IPS-20b (cell line): Measurements from ENCODE around the gene FDX2.
A peak's percentile ranks its signal among the peaks of the same experiment; 100 is the strongest.

Experiments used
- H3K27ac ChIP-seq: one replicate; pipeline ENCODE4 v1.5.1; 2013; ENCODE audit warnings: low read length
- H3K27me3 ChIP-seq: 2 replicates; pipeline ENCODE4 v1.6.1; 2013; ENCODE audit warnings: mild to moderate bottlenecking, low read length, inconsistent platforms; ENCODE audit not compliant: insufficient read depth
- H3K36me3 ChIP-seq: 2 replicates; pipeline ENCODE4 v1.6.1; 2013; ENCODE audit warnings: low read depth, mild to moderate bottlenecking, inconsistent platforms, low read length, moderate library complexity; ENCODE audit not compliant: insufficient read depth
- H3K4me1 ChIP-seq: 2 replicates; pipeline ENCODE4 v1.6.1; 2013; ENCODE audit warnings: mild to moderate bottlenecking, control low read depth, inconsistent platforms, low read length, moderate library complexity; ENCODE audit not compliant: insufficient read depth
- H3K4me3 ChIP-seq: 2 replicates; pipeline ENCODE4 v1.5.1; 2013; ENCODE audit warnings: mild to moderate bottlenecking, low read length, inconsistent platforms
- H3K9ac ChIP-seq: 2 replicates; pipeline ENCODE4 v1.6.1; 2013; ENCODE audit warnings: low read depth, mild to moderate bottlenecking, inconsistent platforms, low read length, moderate library complexity
- H3K9me3 ChIP-seq: 2 replicates; pipeline ENCODE4 v1.6.1; 2013; ENCODE audit warnings: mild to moderate bottlenecking, low read depth, low read length, inconsistent platforms; ENCODE audit not compliant: insufficient read depth

FDX2 gene

DNA sequence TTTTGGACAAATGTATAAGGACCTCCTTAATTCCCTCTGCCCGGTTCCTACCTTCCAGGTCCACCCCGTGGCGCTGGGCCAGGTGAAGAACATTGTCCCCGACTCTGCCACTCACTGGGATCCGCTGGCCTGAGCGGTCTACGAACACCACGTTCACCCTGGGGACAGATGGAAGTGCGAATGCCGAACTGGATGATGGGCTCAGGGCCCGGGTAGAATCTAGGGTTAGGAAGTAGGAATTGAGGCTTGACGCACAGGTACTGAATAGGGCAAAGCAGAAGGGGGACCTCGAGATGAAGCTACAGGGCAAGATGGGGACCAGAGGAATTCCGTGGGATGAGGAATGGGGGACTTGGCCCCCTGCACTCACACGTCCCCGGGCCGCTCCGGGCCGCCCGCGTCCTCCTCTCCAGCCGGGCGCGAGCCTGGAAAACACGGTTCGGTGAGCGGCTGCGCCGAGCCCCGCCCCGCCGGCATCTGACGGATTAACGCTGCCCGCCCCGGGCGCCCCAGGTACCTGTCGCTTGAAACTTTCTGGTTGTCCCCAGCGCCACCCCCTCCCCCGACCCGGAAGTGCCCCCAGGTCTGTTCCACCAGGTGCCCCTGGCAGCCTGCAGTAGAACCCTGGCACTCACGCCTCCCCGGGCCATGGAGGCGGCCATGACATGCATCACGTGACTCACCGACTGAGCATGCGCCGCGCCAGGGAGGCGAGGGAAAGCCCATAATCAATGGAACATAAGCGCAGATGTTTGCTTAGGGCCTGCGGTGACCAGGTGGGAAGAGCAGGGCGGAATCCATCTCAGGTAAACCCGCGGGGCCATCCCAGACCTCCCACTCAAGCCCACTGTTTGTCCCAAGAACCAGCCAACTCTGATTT is at the start of gene FDX2:
Gene FDX2, minus strand, starts transcription at position 681 of the 880 bp plus-strand sequence. Its CDS starts 19 bp downstream, at position 662.
- Histone ChIP-seq H3K4me3 (peak within 1 kb of the TSS; percentile 87), H3K36me3 (peaks cover 27% of the 10 kb centered on the region), H3K27ac (no peak within 1 kb of the TSS), H3K9me3 (no peaks in the 10 kb centered on the region), H3K9ac (peak within 1 kb of the TSS; percentile 78), H3K27me3 (no peaks in the 10 kb centered on the region), H3K4me1 (no peaks in the 10 kb centered on the region; the same call in 1 of the 2 replicates)

DNA sequence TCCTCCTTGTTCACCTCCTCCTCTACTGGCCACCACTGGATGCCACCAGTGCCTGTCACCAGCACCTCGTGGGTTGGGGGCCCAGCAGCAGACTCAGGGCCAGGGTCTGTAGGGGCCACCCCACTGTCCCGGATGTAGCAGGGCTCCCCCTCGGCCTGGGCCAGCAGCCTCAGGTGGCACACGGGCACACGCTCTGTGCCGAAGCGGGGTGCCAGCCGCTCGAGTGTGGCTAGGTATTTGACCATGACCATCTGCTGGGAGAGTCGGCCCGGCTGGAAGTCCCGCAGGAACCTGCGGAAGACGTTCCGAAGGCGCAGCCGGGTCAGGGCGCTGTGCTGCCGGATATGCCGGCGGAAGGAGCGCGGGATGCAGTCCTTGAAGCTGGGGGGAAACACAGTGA is 49.7 kb upstream of the FDX2 start:
- no peak overlapping the region for H3K9ac ChIP-seq
- peaks cover 33% of the 10 kb centered on the region for H3K36me3 ChIP-seq
- no peaks in the 10 kb centered on the region for H3K27me3 ChIP-seq
- no peaks in the 10 kb centered on the region for H3K9me3 ChIP-seq
- H3K4me1 ChIP-seq = no peaks in the 10 kb centered on the region
- no peak overlapping the region for H3K4me3 ChIP-seq
- no peak overlapping the region for H3K27ac ChIP-seq

DNA sequence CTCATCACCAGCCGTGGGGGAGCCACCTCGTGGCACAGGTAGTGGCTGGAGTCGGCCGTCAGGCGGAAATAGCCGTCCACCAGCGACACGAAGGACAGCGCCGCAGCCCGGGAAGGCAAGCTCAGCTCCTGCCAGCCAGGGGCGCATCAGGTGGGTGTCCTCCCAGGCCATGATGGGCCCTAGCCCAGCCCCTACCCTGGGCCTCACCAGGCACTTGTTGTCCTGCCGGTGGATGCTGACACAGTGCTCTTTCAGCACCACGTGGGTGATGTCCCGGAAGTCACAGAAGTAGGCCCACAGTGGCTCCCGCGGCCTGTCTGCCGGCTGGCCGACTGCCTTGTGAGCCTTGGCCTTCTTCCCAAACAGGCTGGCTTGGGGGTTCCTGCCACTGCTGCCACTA is 48.8 kb upstream of the FDX2 start:
- Histone ChIP-seq H3K9me3 (no peaks in the 10 kb centered on the region), H3K4me1 (no peaks in the 10 kb centered on the region), H3K9ac (no peak overlapping the region), H3K27ac (no peak overlapping the region), H3K4me3 (no peak overlapping the region), H3K36me3 (peaks cover 33% of the 10 kb centered on the region), H3K27me3 (no peaks in the 10 kb centered on the region)

DNA sequence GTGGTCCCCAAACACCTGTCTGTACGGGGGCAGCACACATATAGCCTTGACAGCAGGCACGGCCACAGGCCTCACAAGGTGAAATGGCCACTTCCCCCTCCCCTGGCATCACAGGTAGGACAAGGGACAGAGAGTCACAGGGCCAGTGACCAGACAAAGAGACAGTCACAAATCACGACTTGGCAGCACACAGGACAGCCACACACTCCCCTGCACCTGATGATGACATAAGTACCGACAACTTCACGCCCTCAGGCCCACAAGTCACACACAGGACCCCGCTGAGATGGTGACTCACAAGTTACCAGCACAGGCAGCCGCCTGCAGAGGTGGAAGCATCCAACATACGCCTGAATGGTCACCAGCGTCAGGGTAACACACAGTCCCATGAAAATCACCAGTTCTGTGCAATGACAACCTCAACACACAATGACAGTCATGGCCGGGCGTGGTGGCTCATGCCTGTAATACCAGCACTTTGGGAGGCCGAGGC is 48.0 kb upstream of the FDX2 start:
- H3K27ac ChIP-seq = no peak overlapping the region
- no peak overlapping the region for H3K4me3 ChIP-seq
- H3K27me3 ChIP-seq = no peaks in the 10 kb centered on the region
- no peaks in the 10 kb centered on the region for H3K4me1 ChIP-seq
- H3K36me3 ChIP-seq = peaks cover 36% of the 10 kb centered on the region
- H3K9ac ChIP-seq = no peak overlapping the region
- H3K9me3 ChIP-seq = no peaks in the 10 kb centered on the region

DNA sequence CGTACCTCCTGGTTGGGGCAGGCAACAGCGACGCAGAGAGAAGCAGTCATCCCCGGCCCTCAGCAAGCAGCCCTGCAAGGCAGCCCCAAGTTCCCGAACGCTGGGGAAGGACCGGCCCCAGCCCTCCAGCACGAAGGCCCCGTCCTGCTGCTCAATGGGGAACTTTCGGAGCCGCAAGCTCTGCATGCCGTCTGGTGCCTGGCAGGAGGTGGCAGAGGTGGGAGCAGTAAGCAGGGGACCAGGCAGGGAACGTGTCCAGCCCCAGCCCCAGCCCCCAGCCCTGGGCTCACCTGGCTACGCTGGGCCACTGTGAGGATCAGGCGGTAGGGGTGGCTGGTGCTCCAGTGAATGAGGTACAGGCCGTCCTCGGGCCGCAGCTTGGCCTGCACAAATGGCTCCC is 46.4 kb upstream of the FDX2 start:
- no peak overlapping the region for H3K27ac ChIP-seq
- no peaks in the 10 kb centered on the region for H3K4me1 ChIP-seq
- no peaks in the 10 kb centered on the region for H3K9me3 ChIP-seq
- H3K9ac ChIP-seq = no peak overlapping the region
- H3K36me3 ChIP-seq = peaks cover 28% of the 10 kb centered on the region
- H3K27me3 ChIP-seq = no peaks in the 10 kb centered on the region
- no peak overlapping the region for H3K4me3 ChIP-seq

DNA sequence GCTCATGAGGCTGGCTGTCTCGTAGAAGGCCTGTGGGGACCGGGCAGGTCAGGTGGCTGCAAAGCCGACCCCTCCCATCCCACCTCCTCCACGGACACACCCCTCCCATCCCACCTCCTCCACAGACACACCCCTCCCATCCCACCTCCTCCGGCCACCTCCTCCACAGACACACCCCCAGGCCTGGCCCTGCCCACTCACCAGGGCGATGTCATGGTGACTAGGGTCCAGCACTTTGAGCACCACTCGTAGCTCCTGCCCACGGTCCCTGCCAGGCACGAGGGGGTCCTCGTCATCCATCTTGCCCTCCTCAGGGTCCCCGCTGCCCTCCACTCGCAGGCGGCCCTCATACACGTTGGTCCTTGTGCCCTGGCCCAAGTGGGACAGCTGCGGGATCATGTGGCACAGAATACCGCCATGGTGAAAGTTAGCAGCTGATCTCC is 45.8 kb upstream of the FDX2 start:
- H3K27ac ChIP-seq = no peak overlapping the region
- H3K4me3 ChIP-seq = no peak overlapping the region
- H3K9me3 ChIP-seq = no peaks in the 10 kb centered on the region
- H3K36me3 ChIP-seq = peaks cover 28% of the 10 kb centered on the region
- no peak overlapping the region for H3K9ac ChIP-seq
- no peaks in the 10 kb centered on the region for H3K27me3 ChIP-seq
- no peaks in the 10 kb centered on the region for H3K4me1 ChIP-seq

DNA sequence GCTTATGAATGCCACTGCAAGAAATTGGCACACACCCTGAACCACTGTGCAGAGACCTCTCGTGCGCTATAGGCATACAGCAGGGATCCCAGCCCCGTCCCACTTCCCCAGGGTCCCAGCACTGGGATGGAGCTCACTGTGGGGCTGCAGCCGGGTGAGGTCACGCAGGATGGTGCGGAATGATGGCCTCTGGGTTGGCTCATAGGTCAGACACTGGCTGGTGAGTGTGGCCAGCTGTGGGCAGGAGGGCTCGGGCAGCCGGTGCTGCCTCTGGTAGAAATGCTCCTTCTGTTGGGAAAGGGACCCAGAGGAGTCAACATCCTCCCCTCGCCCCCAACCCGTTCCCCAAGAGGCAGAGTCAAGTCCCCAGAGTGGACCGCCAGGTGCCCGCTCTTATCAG is 40.6 kb upstream of the FDX2 start:
- H3K36me3 ChIP-seq = peaks cover 9% of the 10 kb centered on the region; the same call in 1 of the 2 replicates
- no peak overlapping the region for H3K27ac ChIP-seq
- H3K9me3 ChIP-seq = no peaks in the 10 kb centered on the region
- no peaks in the 10 kb centered on the region for H3K4me1 ChIP-seq
- no peaks in the 10 kb centered on the region for H3K27me3 ChIP-seq
- H3K9ac ChIP-seq = no peak overlapping the region
- no peak overlapping the region for H3K4me3 ChIP-seq

DNA sequence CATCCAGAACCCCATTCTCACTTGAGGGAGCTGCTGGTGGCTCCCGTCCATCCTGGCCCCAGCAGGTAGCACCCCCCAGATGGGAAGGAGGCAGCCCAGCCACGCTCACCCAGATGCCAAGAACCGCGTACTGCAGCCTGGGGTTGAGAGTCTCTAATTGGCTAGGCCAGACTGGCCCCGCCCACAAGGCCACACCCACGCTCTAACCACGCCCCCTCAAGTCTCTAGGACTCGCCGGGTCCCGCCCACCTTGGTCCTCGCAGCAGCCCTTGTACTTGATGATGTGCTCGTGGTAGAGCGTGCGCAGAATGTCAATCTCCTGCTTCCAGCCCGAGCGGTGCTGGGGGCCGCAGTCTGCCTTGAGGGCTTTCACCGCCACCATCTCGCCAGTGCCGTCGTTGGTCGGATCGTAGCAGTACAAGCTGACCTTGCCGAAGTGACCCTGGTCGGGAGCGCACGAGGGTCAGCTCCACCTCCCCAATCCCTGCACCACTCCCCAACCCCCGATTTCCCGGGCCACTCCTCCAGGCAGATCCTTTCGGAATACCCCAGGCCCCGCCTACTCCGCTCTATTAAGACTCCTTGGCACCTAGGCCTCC is 38.1 kb upstream of the FDX2 start:
- H3K9ac ChIP-seq = peak overlapping the region; percentile 83; the same call in 1 of the 2 replicates
- H3K27me3 ChIP-seq = no peaks in the 10 kb centered on the region
- peaks cover 5% of the 10 kb centered on the region; the same call in 1 of the 2 replicates for H3K36me3 ChIP-seq
- no peaks in the 10 kb centered on the region for H3K9me3 ChIP-seq
- H3K4me1 ChIP-seq = no peaks in the 10 kb centered on the region
- no peak overlapping the region for H3K27ac ChIP-seq
- peak overlapping the region; percentile 79 for H3K4me3 ChIP-seq

DNA sequence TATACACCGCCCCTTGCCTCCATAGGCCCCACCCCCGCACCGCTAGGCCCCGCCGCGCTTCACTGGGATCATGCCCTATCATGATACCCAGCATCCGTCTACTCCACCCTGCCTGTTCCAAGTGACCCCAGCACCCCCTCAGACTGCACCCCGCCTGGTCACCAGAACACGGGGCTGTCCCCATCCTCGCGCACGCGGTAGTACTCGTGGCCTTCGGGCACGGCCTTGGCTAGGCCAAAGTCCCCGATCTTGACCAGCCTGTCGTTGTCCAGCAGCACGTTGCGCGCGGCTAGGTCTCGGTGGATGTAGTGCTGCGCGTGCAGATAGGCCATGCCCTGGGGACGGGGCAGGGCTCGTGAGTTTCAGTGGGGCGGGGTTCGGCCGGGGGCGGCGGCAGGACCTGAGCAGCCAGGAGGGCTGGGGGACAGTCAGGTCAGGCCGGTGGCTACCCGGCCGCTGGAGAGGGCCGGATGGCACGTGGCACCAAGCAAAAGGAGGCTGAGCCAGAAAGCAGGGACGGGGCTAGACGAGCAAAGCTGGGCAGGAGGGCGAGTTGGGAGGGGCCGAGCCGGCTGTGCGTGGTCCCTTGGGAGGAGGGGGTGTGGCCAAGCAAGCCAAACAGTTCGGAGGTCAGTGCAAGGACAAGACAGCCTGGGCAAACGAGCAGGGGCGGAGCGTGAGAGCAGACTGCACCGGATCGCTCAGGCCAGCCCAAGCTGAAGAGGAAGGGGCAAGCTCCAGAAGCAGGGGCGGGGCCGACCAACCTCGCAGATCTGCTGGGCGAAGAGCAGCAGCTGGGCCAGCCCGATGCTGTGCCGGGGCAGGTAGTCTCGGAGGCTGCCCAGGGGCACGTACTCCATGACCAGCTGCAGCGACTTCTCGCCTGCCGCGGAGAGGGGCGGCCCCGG is 37.2 kb upstream of the FDX2 start:
- Histone ChIP-seq H3K4me1 (no peaks in the 10 kb centered on the region), H3K4me3 (peak overlapping the region; percentile 79), H3K9me3 (no peaks in the 10 kb centered on the region), H3K36me3 (peaks cover 5% of the 10 kb centered on the region; the same call in 1 of the 2 replicates), H3K27ac (peak overlapping the region; percentile 94), H3K27me3 (no peaks in the 10 kb centered on the region), H3K9ac (peak overlapping the region; percentile 83; the same call in 1 of the 2 replicates)

DNA sequence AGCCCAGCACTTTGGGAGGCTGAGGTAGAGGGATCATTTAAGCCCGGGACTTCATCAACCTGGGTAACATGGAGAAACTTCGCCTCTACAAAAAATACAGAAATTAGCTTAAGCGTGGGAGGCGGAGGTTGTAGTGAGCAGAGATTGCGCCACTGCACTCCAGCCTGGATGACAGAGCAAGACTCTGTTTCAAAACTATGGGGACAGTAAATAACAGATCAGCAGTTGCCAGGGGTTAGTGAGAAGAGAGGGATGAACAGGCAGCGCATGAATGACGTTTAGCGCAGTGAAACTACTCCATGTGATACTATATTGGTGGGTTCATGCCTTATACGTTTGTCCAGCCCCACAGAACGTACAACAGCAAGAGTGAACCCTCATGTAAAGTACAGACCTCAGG is 30.7 kb upstream of the FDX2 start:
- Histone ChIP-seq H3K27me3 (no peaks in the 10 kb centered on the region), H3K9me3 (no peaks in the 10 kb centered on the region), H3K36me3 (peaks cover 5% of the 10 kb centered on the region; the same call in 1 of the 2 replicates), H3K4me1 (no peaks in the 10 kb centered on the region), H3K4me3 (no peak overlapping the region), H3K27ac (no peak overlapping the region), H3K9ac (no peak overlapping the region)

DNA sequence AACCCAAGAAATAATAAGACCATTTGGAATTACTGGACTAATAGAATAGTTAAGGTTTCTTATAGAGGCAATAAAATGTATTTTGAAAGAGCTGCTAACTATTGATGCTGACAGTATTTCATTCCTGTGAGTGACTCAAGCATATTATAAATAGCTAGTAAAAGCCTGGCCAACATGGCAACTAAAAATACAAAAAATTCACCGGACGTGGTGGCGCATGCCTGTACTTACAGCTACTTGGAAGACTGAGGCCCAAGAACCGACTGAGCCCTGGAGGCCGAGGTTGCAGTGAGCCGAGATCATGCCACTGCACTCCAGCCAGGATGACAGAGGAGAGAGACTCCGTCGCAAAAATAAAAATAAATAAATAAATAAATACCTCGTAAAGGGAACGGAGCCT is 29.0 kb upstream of the FDX2 start:
- no peaks in the 10 kb centered on the region for H3K27me3 ChIP-seq
- no peaks in the 10 kb centered on the region for H3K9me3 ChIP-seq
- no peak overlapping the region for H3K27ac ChIP-seq
- H3K36me3 ChIP-seq = no peaks in the 10 kb centered on the region
- no peak overlapping the region for H3K4me3 ChIP-seq
- no peak overlapping the region for H3K9ac ChIP-seq
- peaks cover 2% of the 10 kb centered on the region; the same call in 1 of the 2 replicates for H3K4me1 ChIP-seq
